GM12874 (cell line): ENCODE measurements around the gene PPL.

ENCODE experiments used
- TF ChIP-seq, protein P1 (sequence below): IDR thresholded peaks from 2 replicates; pipeline ENCODE4 v1.5.1; 2011; ENCODE audit warnings: low read depth, mild to moderate bottlenecking, control low read depth, low read length, moderate library complexity; ENCODE audit not compliant: insufficient read depth

The PPL gene

GRCh38 chr16:4962716-4963115 lies 25.8 kb upstream of the PPL start:
- TF ChIP-seq, protein P1, sequence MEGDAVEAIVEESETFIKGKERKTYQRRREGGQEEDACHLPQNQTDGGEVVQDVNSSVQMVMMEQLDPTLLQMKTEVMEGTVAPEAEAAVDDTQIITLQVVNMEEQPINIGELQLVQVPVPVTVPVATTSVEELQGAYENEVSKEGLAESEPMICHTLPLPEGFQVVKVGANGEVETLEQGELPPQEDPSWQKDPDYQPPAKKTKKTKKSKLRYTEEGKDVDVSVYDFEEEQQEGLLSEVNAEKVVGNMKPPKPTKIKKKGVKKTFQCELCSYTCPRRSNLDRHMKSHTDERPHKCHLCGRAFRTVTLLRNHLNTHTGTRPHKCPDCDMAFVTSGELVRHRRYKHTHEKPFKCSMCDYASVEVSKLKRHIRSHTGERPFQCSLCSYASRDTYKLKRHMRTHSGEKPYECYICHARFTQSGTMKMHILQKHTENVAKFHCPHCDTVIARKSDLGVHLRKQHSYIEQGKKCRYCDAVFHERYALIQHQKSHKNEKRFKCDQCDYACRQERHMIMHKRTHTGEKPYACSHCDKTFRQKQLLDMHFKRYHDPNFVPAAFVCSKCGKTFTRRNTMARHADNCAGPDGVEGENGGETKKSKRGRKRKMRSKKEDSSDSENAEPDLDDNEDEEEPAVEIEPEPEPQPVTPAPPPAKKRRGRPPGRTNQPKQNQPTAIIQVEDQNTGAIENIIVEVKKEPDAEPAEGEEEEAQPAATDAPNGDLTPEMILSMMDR = no peak

GRCh38 chr16:4960579-4960978 lies 23.6 kb upstream of the PPL start:
- TF ChIP-seq, protein P1 = no peak

DNA sequence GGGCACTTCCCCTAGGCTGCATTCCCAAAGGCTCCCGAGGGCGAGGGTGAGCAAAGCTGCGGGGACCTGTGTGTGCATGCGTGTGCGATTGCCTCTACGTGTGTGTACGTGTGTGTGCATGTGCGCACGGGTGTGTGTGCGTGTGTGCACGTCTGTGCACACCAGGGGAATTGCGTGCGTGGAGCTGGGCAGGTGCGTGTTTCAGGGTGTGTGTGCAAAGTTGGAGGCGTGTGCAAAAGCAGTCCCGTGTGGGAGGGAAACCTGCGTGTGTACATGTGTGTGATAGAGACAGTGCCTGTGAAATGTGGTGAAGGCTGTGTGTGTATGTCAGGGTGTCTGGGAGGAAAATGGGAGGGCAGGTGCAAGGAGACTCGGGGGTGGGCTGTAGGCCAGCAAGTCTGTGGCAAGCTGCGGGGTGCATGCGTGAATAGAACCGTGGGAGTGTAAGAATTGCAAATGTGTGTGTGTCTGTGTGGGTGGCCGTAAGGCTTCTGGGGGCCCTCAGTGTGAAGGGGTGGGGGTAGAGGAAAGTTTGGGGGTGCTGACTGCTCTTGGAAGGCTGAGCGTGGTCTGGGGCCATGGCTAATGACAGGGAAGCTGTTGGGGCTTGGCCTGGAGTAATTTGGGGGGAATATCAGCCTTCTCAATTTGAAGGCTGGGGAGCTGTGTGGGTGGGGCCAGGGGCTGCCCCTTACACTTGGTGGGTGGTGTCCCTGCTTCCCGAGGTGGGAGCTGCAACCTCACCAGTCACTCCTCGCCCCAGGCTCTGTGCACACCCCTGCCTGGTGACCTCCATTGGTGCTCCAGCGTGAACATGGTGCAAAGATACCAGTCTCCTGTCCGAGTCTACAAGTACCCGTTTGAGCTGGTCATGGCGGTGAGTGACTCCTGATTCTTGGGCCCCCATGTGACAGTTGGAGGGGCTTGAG lies 21.8 kb upstream of the PPL start:
- TF ChIP-seq, protein P1 = no peak

GRCh38 chr16:4957720-4958509 lies 21.0 kb upstream of the PPL start, which contains the start of gene SEC14L5:
Gene SEC14L5 (plus strand): TSS chr16:4958330. CDS start chr16:4959324, 994 bp downstream.
- TF ChIP-seq, protein P1 = no peak

DNA sequence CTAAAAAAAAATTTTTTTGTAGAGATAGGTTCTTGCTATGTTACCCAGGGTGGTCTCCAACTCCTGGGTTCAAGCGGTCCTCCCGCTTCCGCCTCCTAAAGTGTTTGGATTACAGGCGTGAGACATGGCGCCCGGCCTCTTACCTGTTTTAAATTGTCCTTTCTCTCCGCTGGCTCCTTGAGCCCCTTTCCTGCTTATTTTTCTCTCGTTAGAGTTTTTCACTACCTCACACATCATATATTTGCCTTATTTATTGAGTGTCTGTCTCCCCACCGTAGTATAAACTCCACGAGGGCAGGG lies 20.4 kb upstream of the PPL start:
- TF ChIP-seq, protein P1 = no peak

GRCh38 chr16:4954714-4955113 lies 17.8 kb upstream of the PPL start:
- TF ChIP-seq, protein P1 = no peak

DNA sequence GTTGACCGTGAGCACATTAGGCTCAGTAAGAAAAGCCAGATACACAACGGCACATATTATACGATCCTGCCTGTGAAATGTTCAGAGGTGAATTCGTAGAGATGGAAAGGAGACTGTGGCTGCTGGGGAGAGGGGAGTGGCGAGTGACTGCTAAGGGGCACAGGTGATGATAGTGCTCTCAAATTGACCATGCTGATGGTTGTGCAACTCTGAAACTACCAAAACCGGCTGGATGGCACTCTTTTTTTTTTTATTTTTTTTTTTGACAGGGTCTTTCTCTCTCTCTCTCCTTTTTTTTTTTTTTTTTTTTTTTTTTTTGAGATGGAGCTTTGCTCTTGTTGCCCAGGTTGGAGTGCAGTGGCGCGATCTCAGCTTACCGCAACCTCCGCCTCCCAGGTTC lies 13.0 kb upstream of the PPL start:
- TF ChIP-seq, protein P1 = no peak
